ENCODE measurements around the gene RIOK1.
"Not testable (repeated sequence)": the region's sequence is repeated elsewhere in the genome, so short reads cannot be mapped to it uniquely, and the experiment has no call there.

Gene RIOK1

GRCh38 chr6:7442467-7442866 is 52.9 kb downstream of the RIOK1 start:
- no peak for DNase-seq

GRCh38 chr6:7445101-7445500 is 55.5 kb downstream of the RIOK1 start:
- no peak for DNase-seq

DNA sequence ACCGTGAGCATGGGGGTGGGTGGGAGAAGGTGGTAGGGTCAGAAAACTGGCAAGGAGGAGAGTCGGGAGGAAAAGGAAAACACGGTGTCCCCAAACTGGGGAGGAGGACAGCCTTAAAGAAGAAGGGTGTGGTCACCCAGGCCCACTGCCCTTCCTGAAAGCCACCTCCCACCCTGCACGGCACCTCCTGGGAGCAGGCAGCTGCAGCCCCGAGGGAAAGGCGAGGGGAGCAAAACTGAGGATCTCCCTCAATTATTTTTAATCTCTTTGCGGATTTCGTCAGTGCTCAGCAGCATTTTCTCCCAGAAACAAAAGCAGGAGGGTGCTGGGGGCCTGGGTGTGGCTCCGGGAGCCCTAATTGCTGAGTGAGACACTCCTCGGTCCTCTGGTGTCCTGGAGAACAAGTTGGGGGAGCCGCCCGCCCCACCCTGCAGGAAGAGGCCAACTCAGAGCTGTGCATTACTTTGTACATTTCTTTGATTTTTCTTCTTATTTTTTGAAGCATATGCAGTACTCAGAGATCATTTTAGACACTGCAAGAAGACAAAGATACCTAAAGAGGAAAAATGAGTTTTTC is 56.4 kb downstream of the RIOK1 start:
- no peak for DNase-seq

GRCh38 chr6:7446619-7447325 is 57.2 kb downstream of the RIOK1 start:
- DNase-seq, result no peak

- no peak for DNase-seq
Observed at GRCh38 chr6:7448232-7448631, 58.6 kb downstream of the RIOK1 start.

GRCh38 chr6:7449018-7449417 is 59.4 kb downstream of the RIOK1 start:
- DNase-seq, result no peak

DNA sequence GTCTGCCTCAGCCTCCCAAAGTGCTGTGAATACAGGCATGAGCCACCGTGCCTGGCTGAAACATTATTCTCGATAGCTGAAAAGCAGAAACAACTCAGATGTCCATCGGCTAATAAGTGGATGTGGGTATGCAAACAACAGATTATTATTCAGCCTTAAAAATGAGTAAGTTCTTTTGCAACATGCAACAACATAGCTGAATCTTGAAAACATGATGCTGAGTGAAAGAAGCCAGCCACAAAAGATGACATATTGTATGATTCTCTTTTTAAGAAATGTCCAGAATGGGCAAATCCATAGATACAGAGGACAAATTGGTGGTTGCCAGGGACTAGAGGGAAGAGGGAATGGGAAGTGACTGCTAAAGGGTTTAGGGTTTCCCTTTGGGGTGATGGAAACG is 61.7 kb downstream of the RIOK1 start:
- no peak for DNase-seq

GRCh38 chr6:7452898-7453297 is 63.3 kb downstream of the RIOK1 start:
- no peak for DNase-seq

- DNase-seq, result no peak
Observed at GRCh38 chr6:7454696-7455358, 65.2 kb downstream of the RIOK1 start.

DNA sequence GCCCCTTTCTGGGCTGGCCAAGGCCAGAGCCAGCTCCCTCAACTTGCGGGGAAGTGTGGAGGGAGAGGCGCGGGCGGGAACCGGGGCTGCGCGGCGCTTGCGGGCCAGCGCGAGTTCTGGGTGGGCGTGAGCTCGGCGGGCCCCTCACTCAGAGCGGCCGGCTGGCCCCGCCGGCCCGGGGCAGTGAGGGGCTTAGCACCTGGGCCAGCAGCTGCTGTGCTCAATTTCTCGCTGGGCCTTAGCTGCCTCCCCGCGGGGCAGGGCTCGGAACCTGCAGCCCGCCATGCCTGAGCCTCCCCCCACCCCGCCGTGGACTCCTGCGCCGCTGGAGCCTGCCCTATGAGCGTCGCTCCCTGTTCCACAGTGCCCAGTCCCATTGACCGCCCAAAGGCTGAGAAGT is 66.7 kb downstream of the RIOK1 start:
- not testable (repeated sequence) for DNase-seq

GRCh38 chr6:7461416-7461815 is 71.8 kb downstream of the RIOK1 start:
- DNase-seq, result no peak

GRCh38 chr6:7463785-7464184 is 74.2 kb downstream of the RIOK1 start:
- DNase-seq, result no peak

DNA sequence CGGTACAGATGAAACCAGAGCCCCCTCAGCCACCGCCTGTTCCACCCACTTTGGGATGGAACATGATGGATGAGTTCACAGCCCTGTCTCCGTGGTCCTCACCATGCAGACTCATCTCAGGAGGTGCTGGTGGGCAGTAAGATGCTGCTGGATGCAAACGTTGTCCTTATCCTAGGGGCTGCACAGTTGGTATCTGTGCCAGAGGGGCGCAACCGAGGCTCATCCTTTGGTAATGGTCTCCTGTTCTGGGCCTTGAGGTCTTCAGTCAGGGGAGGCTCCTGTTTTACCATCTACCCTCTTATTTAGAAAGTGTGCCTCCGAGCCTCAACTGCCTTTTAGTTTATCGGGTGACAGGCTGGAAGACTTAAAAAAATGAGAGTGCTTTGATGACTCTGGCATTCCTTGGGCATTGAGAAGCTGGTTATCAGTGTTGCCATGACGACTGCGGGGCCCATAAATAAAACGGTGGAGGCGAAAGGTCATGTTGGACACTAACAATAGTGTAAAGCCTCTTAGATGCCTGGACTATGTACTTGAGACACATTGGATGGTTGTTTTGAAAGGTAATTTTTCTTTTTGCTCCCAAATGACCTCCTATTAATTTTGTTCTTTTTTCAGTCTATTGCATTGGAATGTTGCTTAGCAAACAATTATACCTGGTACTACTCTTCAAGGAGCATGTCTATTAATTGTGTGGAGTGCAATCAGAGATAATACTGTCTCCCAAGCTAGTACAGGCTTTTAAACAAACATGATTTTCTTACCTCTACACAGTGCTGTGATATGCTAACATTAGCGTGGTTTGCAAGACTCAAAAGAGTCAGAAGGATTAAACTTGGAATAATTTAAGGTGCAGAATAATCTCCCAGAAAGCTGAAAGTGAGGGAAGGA is 77.6 kb downstream of the RIOK1 start:
- DNase-seq, result no peak
